Glutamatergic neuron (in vitro differentiated cells): ENCODE measurements around the gene CYP1A1. TPM values are rescaled to one million over a fixed set of nuclear protein-coding genes. Genes with fewer than 3 reads are reported as not detected.
"Not testable (repeated sequence)": the region's sequence is repeated elsewhere in the genome, so short reads cannot be mapped to it uniquely, and the experiment has no call there.

Experiments
- DNase-seq: peaks from one replicate; pipeline ENCODE4 v3.0.0; 2022
- H3K27ac Mint-ChIP-seq: one replicate; pipeline ENCODE4 v1.8.0; 2020; ENCODE audit warnings: mild to moderate bottlenecking, mixed read lengths, inconsistent platforms; ENCODE audit not compliant: unreplicated experiment
- H3K27me3 Mint-ChIP-seq: one replicate; pipeline ENCODE4 v1.8.0; 2020; ENCODE audit warnings: mild to moderate bottlenecking, moderate library complexity, mixed read lengths, inconsistent platforms; ENCODE audit not compliant: unreplicated experiment
- H3K36me3 Mint-ChIP-seq: one replicate; pipeline ENCODE4 v1.8.0; 2020; ENCODE audit warnings: mild to moderate bottlenecking, mixed read lengths, inconsistent platforms; ENCODE audit not compliant: unreplicated experiment
- H3K4me1 Mint-ChIP-seq: one replicate; pipeline ENCODE4 v1.8.0; 2020; ENCODE audit warnings: mild to moderate bottlenecking, low read depth, mixed read lengths, inconsistent platforms; ENCODE audit not compliant: unreplicated experiment
- H3K4me3 Mint-ChIP-seq: one replicate; pipeline ENCODE4 v1.8.0; 2020; ENCODE audit warnings: mild to moderate bottlenecking, mixed read lengths, inconsistent platforms; ENCODE audit not compliant: unreplicated experiment
- H3K9me3 Mint-ChIP-seq: one replicate; pipeline ENCODE4 v1.8.0; 2020; ENCODE audit warnings: mild to moderate bottlenecking, moderate library complexity, mixed read lengths, inconsistent platforms; ENCODE audit not compliant: unreplicated experiment
- total RNA-seq: library from RNA; stranded (reverse); fragmentation: NEBNext Ultra II Directional; extraction: Animal tissue kit (Norgen Biotek cat#: 25700); gene quantifications from one replicate; pipeline ENCODE4 v1.2.1, GENCODE V29; 2021; ENCODE audit not compliant: unreplicated experiment
- TF ChIP-seq, protein P1 (sequence below): fragments of 200-600 bp; sonication (generic); IDR thresholded peaks from one replicate; pipeline ENCODE4 v1.5.0; 2021; ENCODE audit not compliant: partially characterized antibody, unreplicated experiment

The CYP1A1 gene
- total RNA-seq, 1 donor from 2014 or later = 0.27 TPM

DNA sequence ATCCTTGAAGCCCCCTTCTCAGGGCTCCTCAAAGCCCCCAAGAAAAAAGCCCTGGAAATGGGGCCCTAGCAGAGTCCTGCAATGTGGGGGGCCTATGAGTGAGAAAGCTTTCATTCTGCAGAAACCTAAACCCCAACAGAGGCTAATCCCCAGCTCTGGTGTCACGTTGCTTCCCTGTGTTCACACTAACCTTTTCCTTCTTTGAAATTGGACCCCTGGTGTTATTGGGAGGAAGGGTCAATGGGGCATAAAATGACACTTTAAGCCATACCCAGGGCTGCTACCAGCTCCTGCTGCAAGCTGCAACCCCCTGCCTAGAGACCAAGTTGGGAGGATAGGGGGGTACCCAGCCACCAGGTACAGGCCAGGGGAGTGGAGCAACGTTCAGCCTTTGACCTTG is 25.4 kb upstream of the CYP1A1 start:
- Mint-ChIP-seq H3K27ac (no peak overlapping the region), H3K9me3 (no peaks in the 10 kb centered on the region), H3K27me3 (peaks cover 6% of the 10 kb centered on the region), H3K4me3 (no peak overlapping the region), H3K36me3 (no peaks in the 10 kb centered on the region), H3K4me1 (no peaks in the 10 kb centered on the region)
- DNase-seq = no peak
- TF ChIP-seq, protein P1, sequence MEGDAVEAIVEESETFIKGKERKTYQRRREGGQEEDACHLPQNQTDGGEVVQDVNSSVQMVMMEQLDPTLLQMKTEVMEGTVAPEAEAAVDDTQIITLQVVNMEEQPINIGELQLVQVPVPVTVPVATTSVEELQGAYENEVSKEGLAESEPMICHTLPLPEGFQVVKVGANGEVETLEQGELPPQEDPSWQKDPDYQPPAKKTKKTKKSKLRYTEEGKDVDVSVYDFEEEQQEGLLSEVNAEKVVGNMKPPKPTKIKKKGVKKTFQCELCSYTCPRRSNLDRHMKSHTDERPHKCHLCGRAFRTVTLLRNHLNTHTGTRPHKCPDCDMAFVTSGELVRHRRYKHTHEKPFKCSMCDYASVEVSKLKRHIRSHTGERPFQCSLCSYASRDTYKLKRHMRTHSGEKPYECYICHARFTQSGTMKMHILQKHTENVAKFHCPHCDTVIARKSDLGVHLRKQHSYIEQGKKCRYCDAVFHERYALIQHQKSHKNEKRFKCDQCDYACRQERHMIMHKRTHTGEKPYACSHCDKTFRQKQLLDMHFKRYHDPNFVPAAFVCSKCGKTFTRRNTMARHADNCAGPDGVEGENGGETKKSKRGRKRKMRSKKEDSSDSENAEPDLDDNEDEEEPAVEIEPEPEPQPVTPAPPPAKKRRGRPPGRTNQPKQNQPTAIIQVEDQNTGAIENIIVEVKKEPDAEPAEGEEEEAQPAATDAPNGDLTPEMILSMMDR = no peak

DNA sequence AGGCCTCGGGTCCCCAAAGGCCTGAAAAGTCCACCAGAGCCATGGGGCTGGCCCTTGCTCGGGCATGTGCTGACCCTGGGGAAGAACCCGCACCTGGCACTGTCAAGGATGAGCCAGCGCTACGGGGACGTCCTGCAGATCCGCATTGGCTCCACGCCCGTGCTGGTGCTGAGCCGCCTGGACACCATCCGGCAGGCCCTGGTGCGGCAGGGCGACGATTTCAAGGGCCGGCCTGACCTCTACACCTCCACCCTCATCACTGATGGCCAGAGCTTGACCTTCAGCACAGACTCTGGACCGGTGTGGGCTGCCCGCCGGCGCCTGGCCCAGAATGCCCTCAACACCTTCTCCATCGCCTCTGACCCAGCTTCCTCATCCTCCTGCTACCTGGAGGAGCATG is 24.5 kb upstream of the CYP1A1 start:
- DNase-seq = no peak
- H3K4me1 Mint-ChIP-seq = no peaks in the 10 kb centered on the region
- H3K9me3 Mint-ChIP-seq = no peaks in the 10 kb centered on the region
- H3K4me3 Mint-ChIP-seq = no peak overlapping the region
- TF ChIP-seq, protein P1 = no peak
- peaks cover 6% of the 10 kb centered on the region for H3K27me3 Mint-ChIP-seq
- H3K36me3 Mint-ChIP-seq = no peaks in the 10 kb centered on the region
- no peak overlapping the region for H3K27ac Mint-ChIP-seq

DNA sequence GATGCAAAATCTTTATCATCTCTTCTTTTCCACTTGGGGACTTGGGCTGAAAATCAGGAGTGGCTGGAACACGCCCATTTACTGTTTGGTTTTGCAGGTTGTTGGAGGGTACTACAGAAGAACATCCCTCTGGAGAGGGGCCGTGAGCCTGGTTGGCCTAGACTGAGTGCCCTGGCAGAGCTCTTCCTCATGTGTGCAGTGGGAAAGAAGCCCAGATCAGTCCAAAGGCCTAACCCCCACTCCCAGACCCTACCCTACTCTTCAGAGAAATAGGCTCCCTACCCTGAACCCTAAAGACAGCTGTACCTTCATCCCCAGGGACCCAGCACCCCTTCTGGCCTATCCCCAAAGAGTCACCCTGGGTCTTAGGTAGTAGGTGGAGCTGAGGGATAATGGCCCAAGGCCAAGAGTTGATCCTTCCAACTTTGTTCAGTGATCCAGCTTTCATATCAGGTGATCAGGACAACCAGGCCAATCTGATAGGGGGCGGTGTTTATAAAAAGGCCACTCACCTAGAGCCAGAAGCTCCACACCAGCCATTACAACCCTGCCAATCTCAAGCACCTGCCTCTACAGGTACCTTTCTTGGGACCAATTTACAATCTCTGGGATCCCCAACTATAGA is 23.1 kb upstream of the CYP1A1 start, which contains the start of gene CYP1A2:
Gene CYP1A2 (plus strand): TSS at position 524 of the 625 bp plus-strand sequence. CDS start 894 bp downstream, outside the sequence.
- no peak within 1 kb of the TSS for H3K27ac Mint-ChIP-seq
- H3K36me3 Mint-ChIP-seq = no peaks in the 10 kb centered on the region
- H3K9me3 Mint-ChIP-seq = no peaks in the 10 kb centered on the region
- H3K4me3 Mint-ChIP-seq = no peak within 1 kb of the TSS
- peaks cover 6% of the 10 kb centered on the region for H3K27me3 Mint-ChIP-seq
- H3K4me1 Mint-ChIP-seq = no peaks in the 10 kb centered on the region
- DNase-seq = no peak
- TF ChIP-seq, protein P1 = no peak

DNA sequence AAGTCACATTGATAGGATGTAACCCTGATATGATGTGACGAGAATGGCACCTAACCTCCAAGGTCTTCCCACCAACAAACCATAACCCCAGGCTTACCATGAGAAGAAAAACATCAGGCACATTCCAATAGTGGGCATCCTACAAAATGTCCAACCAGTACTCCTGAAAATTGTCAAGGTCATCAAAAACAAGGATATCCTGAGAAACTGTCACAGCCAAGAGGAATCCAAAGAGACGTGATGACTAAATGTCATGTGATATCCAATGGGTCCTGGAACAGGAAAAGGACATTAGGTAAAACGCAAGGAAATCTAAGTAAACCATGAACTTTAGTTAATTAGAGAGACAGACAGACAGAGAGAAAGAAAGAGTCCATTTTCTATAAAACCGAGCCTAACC is 21.1 kb upstream of the CYP1A1 start:
- Mint-ChIP-seq H3K9me3 (no peaks in the 10 kb centered on the region), H3K4me1 (no peaks in the 10 kb centered on the region), H3K36me3 (no peaks in the 10 kb centered on the region), H3K4me3 (no peak overlapping the region), H3K27ac (no peak overlapping the region), H3K27me3 (peaks cover 9% of the 10 kb centered on the region)
- TF ChIP-seq, protein P1 = no peak
- DNase-seq = no peak

DNA sequence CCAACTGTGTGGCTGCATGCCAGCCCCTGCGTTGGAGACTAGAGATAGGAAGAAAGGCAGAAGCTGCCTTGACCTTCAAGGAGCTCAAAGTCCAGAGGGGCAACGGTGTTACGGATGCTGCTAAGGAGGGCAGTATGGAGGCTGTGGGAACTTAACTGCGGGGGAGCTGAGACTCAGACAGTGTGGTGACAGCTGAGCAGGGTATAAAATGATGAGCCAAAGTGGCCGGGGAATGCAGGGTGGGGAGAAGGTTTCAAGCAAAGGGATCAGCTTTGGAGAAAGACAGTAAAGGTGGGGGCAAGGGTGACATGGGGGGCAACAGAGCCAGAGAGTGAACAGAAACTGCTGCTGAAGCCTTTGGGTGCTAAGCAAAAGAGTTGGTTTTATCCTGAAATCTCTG is 17.1 kb upstream of the CYP1A1 start:
- no peak for DNase-seq
- no peaks in the 10 kb centered on the region for H3K36me3 Mint-ChIP-seq
- TF ChIP-seq, protein P1 = no peak
- H3K4me3 Mint-ChIP-seq = no peak overlapping the region
- H3K9me3 Mint-ChIP-seq = peaks cover 1% of the 10 kb centered on the region
- H3K4me1 Mint-ChIP-seq = no peaks in the 10 kb centered on the region
- peaks cover 8% of the 10 kb centered on the region for H3K27me3 Mint-ChIP-seq
- H3K27ac Mint-ChIP-seq = no peak overlapping the region

DNA sequence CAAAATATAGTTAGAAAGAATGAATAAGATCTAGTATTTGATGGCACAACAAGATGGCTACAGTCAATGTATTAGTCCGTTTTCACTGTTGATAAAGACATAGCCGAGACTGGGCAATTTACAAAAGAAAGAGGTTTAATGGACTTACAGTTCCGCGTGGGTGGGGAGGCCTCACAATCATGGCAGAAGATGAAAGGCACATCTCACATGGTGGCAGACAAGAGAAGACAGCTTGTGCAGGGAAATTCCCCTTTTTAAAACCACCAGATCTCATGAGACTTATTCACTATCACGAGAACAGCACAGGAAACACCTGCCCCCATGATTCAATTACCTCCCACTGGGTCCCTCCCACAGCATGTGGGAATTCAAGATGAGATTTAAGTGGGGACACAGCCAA is 12.9 kb upstream of the CYP1A1 start:
- H3K27me3 Mint-ChIP-seq = not testable (repeated sequence)

More for the DNA sequence above, 12.9 kb upstream of the CYP1A1 start:
- not testable (repeated sequence) for H3K36me3 Mint-ChIP-seq, H3K4me3 Mint-ChIP-seq, H3K4me1 Mint-ChIP-seq, DNase-seq, H3K27ac Mint-ChIP-seq, H3K9me3 Mint-ChIP-seq
